ENCODE results near the gene PRDM16.
"Not testable (repeated sequence)": the region's sequence is repeated elsewhere in the genome, so short reads cannot be mapped to it uniquely, and the experiment has no call there.

PRDM16 gene

DNA sequence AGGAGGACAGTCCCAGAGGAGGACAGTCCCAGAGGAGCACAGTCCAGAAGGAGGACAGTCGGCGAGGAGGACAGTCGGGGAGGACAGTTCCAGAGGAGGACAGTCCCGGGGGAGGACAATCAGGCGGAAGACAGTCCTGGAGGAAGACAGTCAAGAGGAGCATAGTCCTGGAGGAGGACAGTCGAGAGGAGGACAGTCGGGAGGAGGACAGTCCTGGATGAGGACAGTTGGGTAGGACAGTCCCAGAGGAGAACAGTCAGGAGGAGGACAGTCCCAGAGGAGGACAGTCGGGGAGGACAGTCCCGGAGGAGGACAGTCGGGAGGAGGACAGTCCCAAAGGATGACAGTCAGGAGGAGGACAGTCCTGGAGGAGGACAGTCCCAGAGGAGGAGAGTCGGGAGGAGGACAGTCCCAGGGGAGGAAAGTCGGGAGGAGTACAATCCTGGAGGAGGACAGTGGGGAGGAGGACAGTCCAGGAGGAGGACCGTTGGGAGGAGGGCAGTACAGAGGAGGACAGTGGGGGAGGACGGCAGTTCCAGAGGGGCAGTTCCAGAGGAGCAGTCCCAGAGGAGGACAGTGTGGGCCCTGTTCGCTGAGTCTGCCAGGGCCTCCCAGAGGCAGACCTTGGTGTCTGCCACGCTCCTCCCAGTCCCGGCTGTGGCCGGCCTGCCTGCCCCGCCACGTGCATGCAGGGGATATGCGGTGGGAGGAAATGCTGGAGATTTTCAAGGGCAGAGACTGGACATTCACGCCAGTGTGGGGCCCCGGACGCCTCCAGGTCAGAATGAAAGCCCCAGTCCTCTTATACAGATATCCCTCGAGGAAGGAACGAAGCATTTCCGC is 201.6 kb downstream of the PRDM16 start:
- DNase-seq, result no peak

DNA sequence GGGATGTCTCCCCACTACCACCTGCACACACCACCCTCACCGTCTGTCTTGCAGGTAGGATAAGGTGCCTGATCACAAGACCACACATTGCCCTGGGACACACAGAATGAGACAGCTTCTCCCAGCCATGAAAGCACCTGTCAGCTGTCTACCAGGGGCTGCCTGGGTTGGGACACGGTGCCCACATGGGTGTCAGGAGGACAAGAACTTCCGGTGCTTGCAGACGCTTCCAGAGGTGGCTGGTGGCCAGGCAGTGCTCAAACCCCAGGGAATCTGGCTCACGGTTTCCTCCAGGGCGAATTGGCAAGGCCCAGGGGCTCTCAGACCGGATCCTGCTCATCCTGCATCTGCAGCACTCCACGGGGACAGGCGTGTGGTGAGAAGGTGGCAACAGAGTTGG is 202.9 kb downstream of the PRDM16 start:
- DNase-seq, result no peak

DNA sequence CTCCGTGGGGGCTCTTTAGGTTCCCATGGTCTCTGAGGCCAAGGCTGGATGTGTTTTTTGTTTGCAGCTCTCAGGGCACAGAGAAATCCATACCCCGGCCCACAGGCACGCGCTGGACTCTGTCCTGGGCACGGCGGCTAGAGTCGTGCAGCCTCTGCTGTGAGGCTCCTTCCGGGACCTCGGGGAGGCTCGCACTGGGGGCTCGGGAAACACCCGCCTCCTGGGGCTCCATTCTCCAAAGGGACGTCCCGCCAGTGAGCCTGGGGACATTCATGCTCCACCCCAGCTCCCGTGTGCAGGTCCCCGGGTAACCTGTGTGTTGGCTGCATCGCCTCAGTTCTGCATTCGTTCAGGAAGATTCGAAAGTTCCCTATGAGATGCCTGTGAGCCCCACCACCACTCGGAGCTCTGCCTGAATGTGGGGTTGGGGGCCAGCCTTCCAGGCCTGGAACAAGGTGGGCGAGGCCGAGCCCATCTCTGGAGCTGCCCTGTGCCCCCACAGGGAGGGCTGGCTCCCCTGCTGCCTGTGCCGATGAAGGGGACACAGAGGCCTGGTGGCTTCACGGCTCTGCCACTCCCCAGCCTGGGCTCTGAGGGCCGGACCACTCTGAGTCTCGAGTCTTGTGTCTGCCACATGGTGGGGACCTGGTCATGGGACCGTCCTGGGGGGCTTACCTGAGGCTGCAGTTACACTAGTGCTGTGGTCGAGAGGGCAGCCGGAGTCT is 203.5 kb downstream of the PRDM16 start:
- no peak for DNase-seq

DNA sequence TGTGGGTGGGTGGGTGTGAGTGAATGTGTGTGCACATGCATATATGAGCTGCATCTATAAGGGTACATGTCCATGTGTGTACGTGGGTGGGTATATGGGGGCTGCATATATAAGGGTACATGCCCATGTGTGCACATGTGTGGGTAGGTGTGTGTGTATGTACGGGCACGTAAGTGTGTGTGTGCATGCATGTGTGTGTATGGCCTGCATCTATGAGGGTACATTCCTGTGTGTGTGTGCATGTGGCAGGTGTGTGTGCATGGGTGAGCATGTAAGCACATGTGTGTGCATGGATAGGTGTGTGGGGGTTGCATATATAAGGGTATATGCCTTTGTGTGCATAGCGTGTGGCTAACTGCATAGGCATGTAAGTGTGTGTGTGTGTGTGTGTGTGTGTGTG is 204.4 kb downstream of the PRDM16 start:
- no peak for DNase-seq

DNA sequence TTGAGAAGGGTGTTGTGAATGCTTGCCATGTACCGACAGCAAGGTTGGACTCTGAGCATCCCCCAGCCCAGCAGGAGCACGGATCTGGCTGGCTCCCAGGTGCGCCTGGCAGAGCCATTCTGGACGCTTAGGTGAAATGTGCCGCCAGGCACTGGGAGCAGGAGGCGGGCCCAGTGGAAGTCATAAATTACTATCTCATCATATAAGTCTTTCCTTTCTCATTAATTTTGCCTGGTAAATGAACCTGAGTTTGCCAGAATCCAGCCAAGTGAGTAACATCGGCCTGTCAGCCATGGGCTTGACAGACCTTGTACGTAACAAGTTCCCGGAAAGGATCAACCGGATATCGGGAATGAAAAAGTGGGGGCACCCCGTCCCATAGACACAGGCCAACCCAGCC is 206.0 kb downstream of the PRDM16 start:
- DNase-seq, result no peak

DNA sequence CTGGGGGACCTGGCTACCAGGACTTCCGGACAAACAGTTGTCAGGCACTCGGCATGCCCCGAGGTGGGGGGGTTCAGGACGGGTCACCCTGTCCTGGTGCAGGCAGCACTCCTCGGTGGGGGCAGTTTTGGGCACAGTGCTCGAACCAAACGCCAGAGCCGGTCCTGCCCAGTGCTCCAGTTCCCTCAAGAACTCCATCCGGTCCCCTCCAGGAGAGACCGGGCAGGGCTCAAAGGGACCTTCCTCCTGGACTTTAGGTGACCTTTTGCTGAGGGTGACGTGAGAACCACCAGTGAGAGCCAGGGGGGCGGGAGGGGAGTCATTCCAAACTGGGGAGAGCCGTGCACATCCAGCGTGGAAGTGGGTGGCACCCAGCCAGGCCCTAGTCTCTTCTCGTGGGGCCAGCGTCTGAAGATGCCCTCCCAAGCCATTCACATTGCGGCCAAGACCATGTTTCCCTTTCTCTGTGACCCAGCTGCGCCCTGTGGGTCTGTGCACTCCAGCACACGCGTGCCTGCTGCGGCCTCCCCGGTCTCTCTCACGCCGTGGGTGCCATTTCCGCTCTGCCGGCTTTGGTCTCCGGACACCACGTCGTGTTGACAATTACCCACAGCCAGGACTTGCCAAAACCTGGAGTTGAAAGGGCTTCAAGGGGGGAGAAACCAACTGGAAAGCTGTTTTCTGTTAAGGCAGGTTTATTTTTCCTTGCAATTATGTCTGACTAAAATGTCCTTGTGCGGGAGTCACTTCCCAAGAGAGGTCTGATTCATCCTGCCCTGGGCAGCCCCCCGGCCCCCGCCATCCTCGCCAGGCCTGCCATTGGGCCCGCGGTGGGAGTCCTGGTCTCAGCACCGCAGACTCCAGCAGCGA is 206.7 kb downstream of the PRDM16 start:
- DNase-seq, result no peak

DNA sequence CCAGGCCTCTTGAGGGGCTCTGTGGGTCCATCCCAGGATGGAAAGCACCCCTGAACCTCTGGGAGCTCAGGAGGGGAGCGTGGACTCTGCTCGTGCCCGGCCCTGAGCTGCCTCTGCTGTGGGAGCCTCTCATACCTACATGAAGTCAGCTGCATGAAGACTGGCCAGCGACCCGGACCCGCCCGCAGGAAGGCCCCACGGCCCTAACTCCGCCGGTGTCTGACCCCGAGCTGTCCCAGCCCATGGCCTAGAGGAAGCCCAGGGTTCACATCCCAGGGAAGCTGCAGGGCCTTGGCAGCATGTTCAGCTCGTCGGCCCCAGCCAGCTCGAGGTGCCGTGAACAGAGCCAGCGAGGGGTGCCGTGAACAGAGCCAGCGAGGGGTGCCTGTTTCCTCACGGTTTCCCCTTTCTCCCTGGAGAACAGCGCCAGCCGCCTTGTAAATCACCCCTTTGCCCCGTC is 207.4 kb downstream of the PRDM16 start:
- DNase-seq, result no peak

DNA sequence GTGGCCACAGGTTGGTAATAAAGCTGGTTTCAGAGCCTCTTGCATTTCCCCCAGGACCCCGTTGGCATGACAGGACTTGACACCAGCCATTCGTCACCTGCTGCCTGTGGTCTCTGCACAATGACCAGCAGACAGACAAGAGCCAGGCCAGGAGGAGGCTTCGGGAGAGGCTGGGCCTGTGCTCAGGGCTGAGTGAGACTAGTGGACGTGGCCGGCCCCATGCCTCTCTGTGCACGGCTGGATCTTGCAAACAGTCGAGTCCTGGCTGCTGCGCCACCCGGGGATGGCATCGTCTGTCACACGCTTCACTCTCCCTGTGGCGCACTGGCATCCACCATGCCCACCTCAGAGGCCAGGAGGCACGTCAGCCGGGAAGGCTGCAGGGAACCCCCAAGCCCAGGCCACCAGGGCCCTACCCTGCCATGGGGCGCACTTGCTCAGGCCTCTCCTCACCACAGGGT is 208.0 kb downstream of the PRDM16 start:
- no peak for DNase-seq

DNA sequence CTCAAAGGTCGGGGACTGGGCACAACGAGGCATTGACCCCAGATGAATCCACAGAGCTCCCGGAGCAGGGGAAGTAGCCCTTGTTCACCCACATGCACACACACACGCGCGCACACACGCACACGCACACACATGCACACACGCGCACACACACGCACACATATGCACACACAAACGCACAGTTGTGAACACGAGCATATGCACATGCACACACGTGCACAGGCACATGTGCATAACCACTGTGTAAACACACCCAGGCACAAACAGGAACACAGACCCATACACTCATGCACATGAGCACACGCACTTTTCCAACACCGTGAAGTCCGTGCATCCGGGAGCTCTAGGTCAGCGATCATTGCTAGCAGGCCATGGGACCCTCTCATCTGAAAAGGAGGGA is 208.6 kb downstream of the PRDM16 start:
- no peak for DNase-seq

DNA sequence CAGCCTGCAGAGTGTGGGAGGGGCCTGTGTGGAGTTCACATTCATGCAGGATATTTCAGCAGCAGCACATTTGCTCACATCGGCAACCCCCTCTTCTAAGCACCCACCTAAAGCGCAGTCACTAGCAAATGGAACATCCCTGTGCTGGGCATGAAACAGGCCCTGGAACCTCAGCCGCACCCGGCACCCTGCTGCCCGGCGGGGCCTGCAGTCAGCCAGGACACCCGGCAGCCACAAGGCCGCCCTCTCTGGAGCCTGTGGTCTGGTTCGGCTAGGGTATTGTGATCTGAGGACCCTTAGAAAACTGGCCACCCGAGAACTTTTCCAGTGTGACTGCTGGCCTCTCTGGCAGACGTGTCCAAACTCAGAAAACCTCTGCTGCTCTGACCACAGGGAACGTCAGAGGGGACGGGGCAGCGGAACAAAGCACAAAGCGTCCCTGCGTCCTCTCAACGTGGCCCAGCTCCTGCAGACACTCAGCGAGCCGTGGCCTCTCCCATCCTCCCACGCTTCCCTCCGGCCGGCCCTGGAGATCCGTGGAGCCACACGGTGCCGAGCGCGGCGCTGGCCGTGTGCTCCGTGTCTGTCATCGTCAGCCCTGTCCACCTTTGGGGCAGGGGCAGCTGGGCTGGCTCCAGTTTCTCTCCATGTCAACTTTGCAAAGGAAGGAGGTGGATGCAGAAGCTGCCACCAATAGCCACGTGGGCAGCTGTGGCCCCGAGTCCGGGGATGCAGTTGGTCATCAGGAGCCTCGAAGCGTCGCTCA is 209.6 kb downstream of the PRDM16 start:
- DNase-seq, result no peak

DNA sequence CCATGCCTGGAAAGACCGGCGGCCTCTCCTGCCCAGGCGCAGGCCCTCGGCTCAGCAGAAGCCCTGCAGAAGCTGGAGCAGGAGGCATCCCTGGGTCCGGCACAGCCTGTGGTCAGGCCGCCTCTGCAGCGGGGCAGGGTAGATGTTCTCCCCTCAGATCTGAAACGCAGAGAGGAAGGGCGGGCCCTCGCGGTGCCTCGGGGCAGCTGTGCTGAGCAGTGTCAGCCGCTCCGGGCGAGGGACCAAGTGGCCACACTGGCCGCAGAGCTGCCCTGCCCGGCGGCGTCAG is 210.1 kb downstream of the PRDM16 start:
- no peak for DNase-seq

DNA sequence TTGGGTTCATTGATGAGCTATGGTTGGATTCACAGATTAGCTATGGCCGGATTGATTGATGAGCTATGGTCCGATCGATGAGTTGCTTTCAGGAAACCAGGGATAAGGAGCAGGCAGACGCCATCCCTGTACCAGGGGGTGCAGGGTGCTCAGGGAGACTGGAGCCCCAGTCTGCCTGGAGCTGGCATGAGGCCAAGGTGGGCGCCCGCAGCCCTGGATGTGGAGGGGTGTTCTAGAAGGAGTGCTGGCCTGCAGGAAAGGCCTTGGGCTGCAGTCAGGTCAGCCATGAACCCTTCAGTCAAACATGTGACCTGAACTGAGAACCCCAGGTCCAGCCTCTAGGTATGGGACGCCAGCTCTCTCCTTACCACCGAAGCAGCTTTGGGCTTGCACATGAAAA is 212.7 kb downstream of the PRDM16 start:
- DNase-seq, result no peak

DNA sequence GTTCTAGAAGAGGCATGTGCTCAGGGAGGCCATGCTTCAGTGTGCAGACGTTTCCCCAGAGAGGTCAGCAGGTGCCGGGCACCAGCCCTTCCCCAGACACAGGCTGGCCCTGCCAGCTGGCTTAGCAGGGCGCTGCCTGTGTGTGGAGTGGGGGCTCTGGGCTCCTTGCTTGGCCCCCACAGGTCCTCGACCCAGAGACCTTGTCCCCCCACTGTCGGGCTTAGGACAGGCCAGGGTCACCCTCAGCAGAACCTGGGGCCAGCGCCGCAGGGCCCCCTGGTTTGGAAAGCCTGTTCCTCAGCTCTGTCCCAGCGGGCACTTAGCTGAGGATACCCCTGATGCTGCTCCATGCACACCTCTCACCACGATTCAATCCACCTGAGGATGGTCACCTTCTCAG is 213.2 kb downstream of the PRDM16 start:
- DNase-seq, result no peak

DNA sequence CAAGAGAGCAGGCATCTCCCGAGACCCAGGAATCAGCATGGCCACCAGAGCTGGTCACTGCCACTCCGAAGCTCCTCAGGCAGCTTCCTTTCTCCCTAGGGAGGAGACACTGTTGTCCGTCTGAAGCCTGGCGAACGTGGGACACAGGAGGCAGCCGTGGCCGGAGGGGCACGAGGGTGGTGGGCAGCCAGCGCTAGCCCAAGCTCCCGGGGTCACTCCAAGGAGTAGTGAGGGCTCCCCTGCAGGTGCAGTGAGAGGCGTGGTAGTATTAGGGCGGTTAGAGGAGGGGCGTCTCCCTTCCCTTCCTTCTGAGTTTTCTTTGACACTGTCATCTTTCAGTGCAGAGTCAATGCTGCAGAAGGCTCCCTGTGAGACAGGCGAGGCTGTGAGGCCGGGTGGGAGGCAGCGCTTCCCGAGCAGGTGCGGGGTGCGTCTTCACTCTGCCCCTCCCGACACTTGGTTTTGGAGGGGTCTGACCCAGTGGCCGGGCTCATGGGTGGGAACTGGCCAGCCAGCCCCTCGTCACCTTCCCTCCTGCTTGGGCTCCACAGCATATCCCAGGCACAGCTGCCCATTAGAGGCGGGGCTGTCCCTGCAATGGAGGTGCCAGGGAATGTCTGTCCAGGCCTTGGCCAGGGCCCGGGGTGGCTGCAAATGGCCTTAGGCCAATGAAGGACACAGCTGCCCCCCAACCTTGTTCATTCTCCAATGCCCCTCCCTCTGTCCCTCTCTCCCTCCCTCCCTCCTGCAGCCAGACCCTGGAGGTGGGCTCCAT is 213.8 kb downstream of the PRDM16 start:
- no peak for DNase-seq

DNA sequence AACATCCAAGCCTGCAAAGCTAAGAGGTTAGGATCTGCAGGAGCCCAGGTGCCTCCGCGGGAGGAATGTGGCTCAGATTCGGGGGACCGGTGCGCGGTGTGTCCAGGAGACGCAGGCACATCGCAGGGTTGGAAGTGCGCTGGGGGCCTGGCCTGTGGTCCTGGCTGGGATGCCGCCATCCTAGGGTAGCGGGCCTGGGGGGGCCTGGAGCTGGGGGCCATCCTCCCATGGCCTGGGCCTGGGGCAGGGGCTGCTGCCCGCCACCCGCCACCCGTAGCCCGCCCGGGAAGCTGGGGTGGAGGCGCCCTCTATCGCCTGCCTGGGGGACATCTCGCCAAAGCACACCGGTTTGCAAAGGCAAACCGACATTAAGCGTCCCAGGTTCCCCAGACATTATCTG is 214.8 kb downstream of the PRDM16 start:
- DNase-seq, result no peak

DNA sequence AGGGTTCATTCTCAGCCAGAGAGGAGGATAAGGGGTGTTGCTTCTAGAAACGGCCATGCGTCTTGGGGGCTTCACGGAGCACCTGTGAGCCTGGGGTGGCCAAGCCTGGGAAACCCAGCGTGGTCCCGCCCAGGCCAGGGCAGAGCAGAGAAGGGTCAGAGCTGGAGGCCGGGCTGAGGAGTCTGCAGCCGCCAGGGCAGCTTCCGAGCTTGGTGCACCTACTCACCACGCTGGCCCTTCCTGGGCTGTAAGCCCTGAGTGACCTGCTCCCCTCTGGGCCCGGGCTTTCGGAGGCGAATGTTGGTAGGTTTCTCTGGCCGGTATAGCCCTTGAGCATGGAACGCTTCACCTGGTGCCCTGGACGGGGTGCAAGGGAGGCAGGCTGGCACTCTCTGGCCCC is 215.7 kb downstream of the PRDM16 start:
- no peak for DNase-seq

DNA sequence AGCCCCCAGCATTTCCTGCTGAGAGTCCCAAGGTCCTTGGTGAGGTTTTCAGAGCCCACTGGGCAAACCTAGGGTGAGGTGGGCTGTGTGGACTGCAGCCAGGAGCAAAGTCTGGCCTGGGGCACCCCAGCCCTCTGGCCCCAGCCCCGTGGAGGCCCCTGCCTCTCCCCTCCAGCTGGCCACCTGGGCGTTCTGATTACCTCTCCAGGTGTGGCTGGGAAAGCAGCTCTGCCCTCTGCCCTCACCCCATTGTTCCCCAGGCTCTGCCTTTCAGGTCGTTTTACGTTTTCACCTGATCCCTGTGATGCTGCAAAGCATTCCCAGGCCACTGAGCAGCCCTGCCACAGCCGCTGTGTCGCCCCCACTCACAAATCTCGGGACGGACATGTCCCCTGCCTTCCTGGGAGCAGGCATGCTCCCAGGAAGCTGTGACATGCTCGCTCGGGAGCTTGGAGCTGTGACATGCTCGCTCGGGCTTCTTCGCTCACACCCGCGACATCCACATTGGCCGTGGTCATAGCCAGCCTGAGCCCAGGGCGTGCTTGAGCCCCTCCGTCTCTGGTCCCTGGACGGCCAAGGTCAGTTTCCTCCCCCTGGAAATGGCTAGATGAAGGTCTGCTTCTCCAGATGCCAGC is 216.2 kb downstream of the PRDM16 start:
- DNase-seq, result no peak

DNA sequence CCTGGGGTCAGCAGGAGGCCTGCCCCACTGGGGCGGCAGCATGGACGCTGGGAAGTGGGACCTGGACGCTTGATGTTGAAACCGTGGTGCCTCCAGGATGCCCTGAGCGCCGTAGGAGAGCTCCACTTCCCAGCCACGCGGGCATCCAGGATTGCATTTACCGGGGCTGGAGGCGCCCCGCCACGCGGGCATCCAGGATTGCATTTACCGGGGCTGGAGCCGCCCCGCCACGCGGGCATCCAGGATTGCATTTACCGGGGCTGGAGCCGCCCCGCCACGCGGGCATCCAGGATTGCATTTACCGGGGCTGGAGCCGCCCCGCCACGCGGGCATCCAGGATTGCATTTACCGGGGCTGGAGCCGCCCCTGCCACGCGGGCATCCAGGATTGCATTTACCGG is 218.1 kb downstream of the PRDM16 start:
- DNase-seq, result not testable (repeated sequence)

DNA sequence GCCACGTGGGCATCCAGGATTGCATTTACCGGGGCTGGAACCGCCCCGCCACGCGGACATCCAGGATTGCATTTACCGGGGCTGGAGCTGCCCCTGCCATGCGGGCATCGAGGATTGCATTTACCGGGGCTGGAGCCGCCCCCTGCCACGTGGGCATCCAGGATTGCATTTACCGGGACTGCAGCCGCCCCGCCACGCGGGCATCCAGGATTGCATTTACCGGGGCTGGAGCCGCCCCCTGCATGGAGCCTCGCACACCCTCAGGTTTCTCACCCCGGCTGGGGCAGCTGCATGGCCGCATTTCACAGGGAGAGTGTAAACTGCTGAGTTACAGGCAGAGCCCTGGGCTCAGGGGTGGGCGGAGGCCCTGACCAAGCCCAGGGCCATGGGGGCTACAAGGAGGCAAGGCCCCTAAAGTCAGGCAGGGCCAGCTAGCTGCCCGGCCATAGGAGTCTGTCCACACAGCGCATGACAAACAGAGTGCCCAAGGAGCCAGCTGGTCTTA is 218.7 kb downstream of the PRDM16 start:
- DNase-seq, result no peak

DNA sequence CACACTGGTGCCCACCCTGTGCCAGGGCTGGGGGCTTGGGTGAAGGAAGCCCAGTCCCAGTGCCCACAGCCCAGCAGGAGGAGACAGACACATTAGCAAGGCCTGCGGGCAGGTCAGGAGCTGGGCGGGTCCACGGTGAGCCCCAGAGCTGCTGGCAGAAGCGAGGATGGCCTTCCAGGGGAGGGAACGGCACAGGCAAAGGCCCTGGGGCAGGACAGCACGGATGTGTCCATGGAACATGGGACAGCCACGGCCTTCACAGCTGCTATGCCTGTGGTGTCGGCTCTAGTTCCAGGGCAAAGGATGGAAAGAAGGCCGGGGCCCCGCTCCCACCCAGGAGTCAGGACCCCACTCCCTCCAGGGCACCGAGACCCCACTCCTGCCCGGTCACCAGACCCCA is 220.5 kb downstream of the PRDM16 start:
- no peak for DNase-seq

DNA sequence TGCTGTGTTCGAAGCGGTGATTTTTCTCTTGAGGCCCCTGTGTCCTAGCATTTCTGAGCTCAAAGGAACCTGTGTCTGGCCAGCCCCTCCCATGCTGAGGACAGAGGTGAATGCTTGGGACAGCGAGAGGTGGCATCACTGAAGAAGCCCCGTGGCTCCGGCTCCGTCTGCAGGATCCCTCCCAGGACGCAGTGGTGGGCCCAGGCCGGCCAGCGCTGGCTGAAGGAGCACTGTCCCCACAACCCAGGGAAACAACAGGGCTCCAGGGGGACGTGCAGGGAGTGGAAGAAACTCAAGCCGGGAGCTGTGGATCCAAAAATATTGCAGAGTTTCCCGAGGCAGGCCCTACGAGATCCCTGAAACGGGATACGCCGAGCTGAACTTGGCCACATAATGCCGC is 221.4 kb downstream of the PRDM16 start:
- DNase-seq, result no peak

Data from activated naive CD4-positive, alpha-beta T cell treated with Interleukin-2 at 50 U/mL for 16 hours (primary cell).